GM03348 (cell line): ENCODE measurements around the gene PLBD1.

Source experiments
- DNase-seq: peaks from one replicate; pipeline ENCODE4 v3.0.0; 2012; ENCODE audit warnings: low spot score

Gene PLBD1

DNA sequence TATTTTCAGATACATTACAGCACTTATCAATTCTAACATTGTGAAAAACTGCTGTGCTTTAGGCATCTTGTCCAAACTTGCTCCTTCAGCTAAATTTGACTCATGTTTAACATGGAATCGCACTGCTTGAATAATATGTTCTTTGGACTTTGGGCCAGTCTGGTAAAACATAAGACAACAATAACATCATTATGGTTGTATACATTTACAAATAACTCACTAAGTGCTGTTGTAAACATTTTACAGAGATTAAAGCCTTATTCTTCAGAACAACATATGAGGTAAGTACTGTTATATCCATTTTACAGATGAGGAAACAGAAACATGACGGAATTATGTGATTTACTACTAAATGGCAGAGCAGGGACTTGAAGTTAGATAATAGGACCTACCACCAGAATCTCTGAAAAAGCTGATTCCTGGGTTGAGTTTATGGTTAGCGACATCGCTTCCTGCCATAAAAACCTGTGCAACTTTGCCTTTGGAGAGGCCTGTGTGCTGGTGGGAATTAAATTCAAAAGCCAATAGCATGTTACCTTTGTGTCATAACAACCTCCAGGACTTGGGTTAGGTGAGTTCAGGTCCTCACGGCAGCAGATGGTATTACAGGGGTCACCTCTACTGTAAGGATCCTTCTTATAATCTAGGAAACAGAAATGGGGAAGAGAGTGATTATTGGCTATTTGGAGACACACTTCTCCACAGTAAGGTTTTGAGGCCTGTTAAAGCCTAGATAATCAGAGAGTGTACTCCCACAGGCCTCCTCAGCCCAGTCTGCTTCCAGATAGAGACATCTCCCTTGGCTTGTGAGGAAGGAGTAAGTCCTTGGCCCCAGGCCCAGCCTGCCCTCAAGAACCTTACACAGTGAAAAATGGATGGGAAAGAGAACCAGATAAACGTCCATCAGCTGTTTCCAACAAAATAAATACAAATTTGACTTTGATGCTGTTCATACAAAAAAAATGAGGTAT is 61.8 kb downstream of the PLBD1 start:
- DNase-seq, result no peak

DNA sequence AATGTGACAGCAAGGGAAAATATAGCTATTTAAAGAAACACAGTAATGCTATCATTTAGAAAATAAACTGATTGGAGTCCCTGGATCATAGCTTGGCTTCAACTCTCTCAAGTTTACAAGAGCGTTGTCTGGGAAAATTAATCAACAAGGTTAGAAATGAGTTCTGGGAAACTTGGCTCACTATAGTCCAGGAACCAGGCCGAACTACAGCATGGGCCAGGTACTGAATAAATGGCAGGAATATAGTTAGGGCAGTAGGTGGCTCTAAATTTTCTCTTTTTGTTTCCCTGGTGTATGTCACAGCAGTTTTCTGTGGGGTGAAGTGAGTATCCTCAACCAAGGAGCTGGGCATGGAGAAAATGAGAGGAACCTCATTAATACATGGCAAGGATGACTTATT is 72.4 kb downstream of the PLBD1 start:
- no peak for DNase-seq

GRCh38 chr12:14482886-14483285 is 84.8 kb downstream of the PLBD1 start:
- no peak for DNase-seq

DNA sequence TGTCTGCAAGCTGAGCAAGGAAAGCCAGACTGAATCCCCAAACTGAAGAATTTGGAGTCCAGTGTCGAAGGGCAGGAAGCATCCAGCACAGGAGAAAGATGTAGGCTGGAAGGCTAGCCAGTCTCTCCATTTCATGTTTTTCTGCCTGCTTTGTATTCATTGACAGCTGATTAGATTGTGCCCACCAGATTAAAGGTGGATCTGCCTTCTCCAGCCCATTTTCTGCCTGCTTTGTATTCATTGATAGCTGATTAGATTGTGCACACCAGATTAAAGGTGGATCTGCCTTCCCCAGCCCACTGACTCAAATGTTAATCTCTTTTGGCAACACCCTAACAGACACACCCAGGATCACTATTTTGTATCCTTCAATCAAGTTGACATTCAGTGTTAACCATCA is 85.3 kb downstream of the PLBD1 start:
- no peak for DNase-seq

- no peak for DNase-seq
Observed at GRCh38 chr12:14481201-14481600, 86.5 kb downstream of the PLBD1 start.

DNA sequence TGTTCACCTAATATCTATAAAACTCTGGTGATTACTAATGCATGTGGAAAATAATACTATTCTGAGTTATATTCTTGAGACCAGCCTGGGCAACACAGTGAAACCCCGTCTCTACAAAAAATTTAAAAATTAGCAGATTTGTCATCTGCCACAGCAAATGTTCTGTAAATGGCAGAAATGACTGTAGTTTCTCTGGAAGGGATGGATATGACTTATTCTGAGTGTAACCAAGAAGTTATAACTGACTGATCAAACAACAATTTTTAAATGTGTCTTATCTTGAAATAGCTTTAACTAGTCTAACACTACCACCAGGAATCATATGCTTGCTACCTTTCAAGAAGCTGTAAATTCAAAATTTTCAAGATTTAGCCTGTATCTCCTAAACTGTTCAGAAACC is 88.7 kb downstream of the PLBD1 start:
- DNase-seq, result no peak

GRCh38 chr12:14473707-14474287 is 93.9 kb downstream of the PLBD1 start:
- no peak for DNase-seq

GRCh38 chr12:14471497-14471896 is 96.2 kb downstream of the PLBD1 start:
- no peak for DNase-seq

DNA sequence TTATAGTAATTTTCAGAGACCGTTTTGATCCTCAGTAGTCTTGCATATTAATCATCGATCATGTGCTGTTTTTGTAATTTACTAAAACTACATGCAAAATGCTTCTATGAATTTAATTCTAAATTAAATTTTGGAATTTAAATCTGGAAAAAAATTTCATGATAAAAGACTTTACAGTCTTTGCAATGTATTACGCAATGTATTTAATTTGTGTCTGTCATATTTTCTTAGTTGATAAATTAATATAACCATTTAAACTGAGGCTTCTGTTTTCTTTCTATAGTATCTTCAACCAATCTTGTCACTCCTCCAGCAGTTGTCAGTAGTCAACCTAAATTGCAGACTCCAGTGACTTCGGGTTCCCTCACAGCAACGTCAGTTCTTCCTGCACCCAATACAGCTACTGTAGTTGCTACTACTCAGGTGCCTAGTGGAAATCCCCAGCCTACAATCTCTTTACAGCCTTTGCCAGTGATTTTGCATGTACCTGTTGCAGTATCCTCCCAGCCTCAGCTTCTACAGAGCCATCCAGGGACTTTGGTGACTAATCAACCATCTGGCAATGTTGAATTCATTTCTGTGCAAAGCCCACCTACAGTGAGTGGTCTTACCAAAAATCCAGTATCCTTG is 107.4 kb downstream of the PLBD1 start:
- no peak for DNase-seq

GRCh38 chr12:14454098-14454907 is 113.4 kb downstream of the PLBD1 start:
- DNase-seq, result peak; percentile 11
